ENCODE measurements around the gene NAT8L. TPM values are rescaled to one million over a fixed set of nuclear protein-coding genes. Genes with fewer than 3 reads are reported as not detected.

NAT8L gene
- total RNA-seq, 1 experiment from 2014 or later, result 1.6 TPM

DNA sequence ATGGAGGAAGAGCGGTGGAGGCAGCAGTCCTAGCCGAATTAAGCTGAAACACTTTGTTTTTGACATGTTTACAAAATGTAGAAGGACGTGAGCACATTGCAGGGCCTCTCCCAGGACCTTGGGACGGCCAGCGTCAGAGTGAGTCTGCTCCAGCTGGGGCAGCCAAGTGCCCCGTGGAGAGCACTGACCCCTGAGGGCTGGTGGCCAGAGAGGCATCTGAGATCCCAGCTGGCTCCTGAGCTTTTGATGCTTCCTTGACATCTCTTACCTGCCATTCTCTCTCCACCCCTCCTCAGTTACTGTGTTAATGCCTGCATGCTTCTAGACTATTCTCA lies 24.7 kb downstream of the NAT8L start:
- H3K4me2 ChIP-seq (ENCODE audit: low read length), result no peak overlapping the region
- H3F3A ChIP-seq (ENCODE audit: low read length, unreplicated experiment), result no peaks in the 10 kb centered on the region
- H3K79me2 ChIP-seq (ENCODE audit: low read length), result no peaks in the 10 kb centered on the region
- H3K27ac ChIP-seq (ENCODE audit: low read length), result no peak overlapping the region
- TF ChIP-seq EZH2 (IDR thresholded peaks at IDR 0.05; ENCODE audit: low read length, unreplicated experiment), result no peak
- no peak for TF ChIP-seq EZH2phosphoT487 (IDR thresholded peaks at IDR 0.05; ENCODE audit: borderline replicate concordance, low read length)
- TF ChIP-seq, protein P1, sequence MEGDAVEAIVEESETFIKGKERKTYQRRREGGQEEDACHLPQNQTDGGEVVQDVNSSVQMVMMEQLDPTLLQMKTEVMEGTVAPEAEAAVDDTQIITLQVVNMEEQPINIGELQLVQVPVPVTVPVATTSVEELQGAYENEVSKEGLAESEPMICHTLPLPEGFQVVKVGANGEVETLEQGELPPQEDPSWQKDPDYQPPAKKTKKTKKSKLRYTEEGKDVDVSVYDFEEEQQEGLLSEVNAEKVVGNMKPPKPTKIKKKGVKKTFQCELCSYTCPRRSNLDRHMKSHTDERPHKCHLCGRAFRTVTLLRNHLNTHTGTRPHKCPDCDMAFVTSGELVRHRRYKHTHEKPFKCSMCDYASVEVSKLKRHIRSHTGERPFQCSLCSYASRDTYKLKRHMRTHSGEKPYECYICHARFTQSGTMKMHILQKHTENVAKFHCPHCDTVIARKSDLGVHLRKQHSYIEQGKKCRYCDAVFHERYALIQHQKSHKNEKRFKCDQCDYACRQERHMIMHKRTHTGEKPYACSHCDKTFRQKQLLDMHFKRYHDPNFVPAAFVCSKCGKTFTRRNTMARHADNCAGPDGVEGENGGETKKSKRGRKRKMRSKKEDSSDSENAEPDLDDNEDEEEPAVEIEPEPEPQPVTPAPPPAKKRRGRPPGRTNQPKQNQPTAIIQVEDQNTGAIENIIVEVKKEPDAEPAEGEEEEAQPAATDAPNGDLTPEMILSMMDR (conservative IDR thresholded peaks at IDR 0.05; ENCODE audit: low read depth, low read length), result no peak
- H3K27me3 ChIP-seq (ENCODE audit: low read length), result no peaks in the 10 kb centered on the region
- DNase-seq (no peak), ATAC-seq (no peak)
- H3K9me2 ChIP-seq (replicated peaks; ENCODE audit: low read length), result no peaks in the 10 kb centered on the region
- H3K4me1 ChIP-seq (ENCODE audit: insufficient read depth, low read length), result peaks cover 4% of the 10 kb centered on the region
- H3K36me3 ChIP-seq (ENCODE audit: low read depth, low read length), result no peaks in the 10 kb centered on the region
- intact Hi-C loops (cut with micrococcal nuclease), result no loop called here
- ChIA-PET CTCF (no interaction called here), POLR2A (ENCODE audit: unreplicated experiment) (no interaction called here)
- no peak overlapping the region for H3K9ac ChIP-seq (ENCODE audit: low read length)
- H4K20me1 ChIP-seq (ENCODE audit: low read length), result no peaks in the 10 kb centered on the region
- H3K9me3 ChIP-seq (ENCODE audit: low read length), result no peaks in the 10 kb centered on the region
- H2AFZ ChIP-seq (ENCODE audit: low read length), result no peak overlapping the region
- no TSS peak for BruUV-seq (replicated peaks)
- H3K4me3 ChIP-seq (ENCODE audit: low read length), result no peak overlapping the region

DNA sequence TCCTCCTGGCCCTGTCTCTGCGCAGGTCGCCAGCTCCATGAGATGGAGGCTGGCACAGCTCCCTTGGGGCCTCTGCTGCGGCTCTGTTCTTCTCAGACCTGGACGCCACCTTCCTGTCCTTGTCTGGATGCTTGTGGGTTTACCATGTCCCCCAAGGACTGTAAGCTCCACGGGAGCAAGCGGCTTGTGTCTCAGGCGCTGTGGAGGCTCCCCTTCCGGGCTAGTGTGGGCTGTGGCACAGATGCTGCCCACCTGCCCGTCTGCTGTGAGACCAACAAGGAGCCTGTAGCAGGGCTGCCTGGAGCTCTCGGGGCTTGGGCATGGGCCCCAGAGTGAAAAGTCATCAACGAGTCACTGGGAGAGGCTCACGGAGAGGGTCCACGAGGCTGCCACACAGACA lies 25.2 kb downstream of the NAT8L start:
- no peaks in the 10 kb centered on the region for H3F3A ChIP-seq (ENCODE audit: low read length, unreplicated experiment)
- no peak for DNase-seq
- H3K9me3 ChIP-seq (ENCODE audit: low read length), result no peaks in the 10 kb centered on the region
- no peaks in the 10 kb centered on the region for H3K27me3 ChIP-seq (ENCODE audit: low read length)
- H3K36me3 ChIP-seq (ENCODE audit: low read depth, low read length), result no peaks in the 10 kb centered on the region
- peaks cover 4% of the 10 kb centered on the region for H3K4me1 ChIP-seq (ENCODE audit: insufficient read depth, low read length)
- H4K20me1 ChIP-seq (ENCODE audit: low read length), result no peaks in the 10 kb centered on the region
- CTCF ChIA-PET, result no interaction called here
- ATAC-seq, result no peak
- no peaks in the 10 kb centered on the region for H3K79me2 ChIP-seq (ENCODE audit: low read length)
- H2AFZ ChIP-seq (ENCODE audit: low read length), result no peak overlapping the region
- H3K9me2 ChIP-seq (replicated peaks; ENCODE audit: low read length), result no peaks in the 10 kb centered on the region
- no peak overlapping the region for H3K4me3 ChIP-seq (ENCODE audit: low read length)
- no TSS peak for BruUV-seq (replicated peaks)
- no peak overlapping the region for H3K27ac ChIP-seq (ENCODE audit: low read length)
- POLR2A ChIA-PET (ENCODE audit: unreplicated experiment), result no interaction called here
- TF ChIP-seq EZH2phosphoT487 (IDR thresholded peaks at IDR 0.05; ENCODE audit: borderline replicate concordance, low read length) (no peak), EZH2 (IDR thresholded peaks at IDR 0.05; ENCODE audit: low read length, unreplicated experiment) (no peak)
- TF ChIP-seq, protein P1 (conservative IDR thresholded peaks at IDR 0.05; ENCODE audit: low read depth, low read length), result no peak
- intact Hi-C loops (cut with micrococcal nuclease), result no loop called here
- no peak overlapping the region for H3K4me2 ChIP-seq (ENCODE audit: low read length)
- H3K9ac ChIP-seq (ENCODE audit: low read length), result no peak overlapping the region

DNA sequence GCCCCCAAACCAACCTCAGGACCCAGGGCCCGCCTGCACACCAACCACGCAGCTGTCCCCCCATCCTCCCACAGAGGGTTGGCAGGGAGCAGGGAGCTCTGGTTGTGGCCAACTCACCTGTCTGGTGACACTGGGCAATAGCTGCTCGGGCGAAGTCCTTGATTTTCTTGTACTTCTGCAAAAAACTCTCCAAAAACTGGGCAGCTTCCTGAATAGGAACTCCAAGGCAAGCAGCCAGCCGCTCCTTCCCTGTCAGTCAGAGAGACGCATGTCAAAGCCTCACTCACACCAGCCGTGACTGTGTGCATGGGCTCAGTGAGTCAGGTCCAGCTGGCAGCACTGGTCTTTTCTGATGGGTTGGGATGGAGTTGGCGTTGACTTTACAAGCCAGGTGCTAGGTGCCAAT lies 26.4 kb downstream of the NAT8L start:
- POLR2A ChIA-PET (ENCODE audit: unreplicated experiment), result no interaction called here
- BruUV-seq (replicated peaks), result no TSS peak

More for the DNA sequence above, 26.4 kb downstream of the NAT8L start:
- H3K4me2 ChIP-seq (ENCODE audit: low read length), result no peak overlapping the region
- H3K9ac ChIP-seq (ENCODE audit: low read length), result no peak overlapping the region
- intact Hi-C loops (cut with micrococcal nuclease), result no loop called here
- no peaks in the 10 kb centered on the region for H3K27me3 ChIP-seq (ENCODE audit: low read length)
- no peaks in the 10 kb centered on the region for H3K9me2 ChIP-seq (replicated peaks; ENCODE audit: low read length)
- H4K20me1 ChIP-seq (ENCODE audit: low read length), result no peaks in the 10 kb centered on the region
- CTCF ChIA-PET, result no interaction called here
- H3K4me3 ChIP-seq (ENCODE audit: low read length), result no peak overlapping the region
- ATAC-seq (peak; percentile 46), DNase-seq (peak; percentile 80)
- no peak overlapping the region for H3K27ac ChIP-seq (ENCODE audit: low read length)
- no peaks in the 10 kb centered on the region for H3K79me2 ChIP-seq (ENCODE audit: low read length)
- no peaks in the 10 kb centered on the region for H3K9me3 ChIP-seq (ENCODE audit: low read length)
- H3K4me1 ChIP-seq (ENCODE audit: insufficient read depth, low read length), result peaks cover 4% of the 10 kb centered on the region
- H3K36me3 ChIP-seq (ENCODE audit: low read depth, low read length), result no peaks in the 10 kb centered on the region
- H3F3A ChIP-seq (ENCODE audit: low read length, unreplicated experiment), result no peaks in the 10 kb centered on the region
- H2AFZ ChIP-seq (ENCODE audit: low read length), result no peak overlapping the region
- TF ChIP-seq, protein P1 (conservative IDR thresholded peaks at IDR 0.05; ENCODE audit: low read depth, low read length), result no peak
- TF ChIP-seq EZH2 (IDR thresholded peaks at IDR 0.05; ENCODE audit: low read length, unreplicated experiment), result no peak
- no peak for TF ChIP-seq EZH2phosphoT487 (IDR thresholded peaks at IDR 0.05; ENCODE audit: borderline replicate concordance, low read length)

All from PC-3 (cell line).